MM.1S (cell line): ENCODE data around the gene HCRTR1.

ENCODE experiments used
- DNase-seq: peaks from one replicate; pipeline ENCODE4 v3.0.0-alpha.2; 2015
- H2AFZ ChIP-seq: fragments of 300-600 bp; sonication (generic); 2 replicates; pipeline ENCODE4 v1.6.0; 2016; ENCODE audit warnings: antibody characterized with exemption, low read length
- H3F3A ChIP-seq: fragments of 300-600 bp; sonication (generic); 2 replicates; pipeline ENCODE4 v1.6.1; 2016; ENCODE audit warnings: mild to moderate bottlenecking, antibody characterized with exemption, low read length, moderate library complexity, mixed read lengths; ENCODE audit not compliant: insufficient read depth
- H3K27ac ChIP-seq: fragments of 300-600 bp; sonication (generic); 2 replicates; pipeline ENCODE4 v1.5.1; 2016; ENCODE audit warnings: mild to moderate bottlenecking, low read length
- H3K27me3 ChIP-seq: fragments of 300-600 bp; sonication (generic); replicated peaks from 2 replicates; pipeline ENCODE4 v1.6.0; 2016; ENCODE audit warnings: low read length; ENCODE audit not compliant: insufficient read depth
- H3K36me3 ChIP-seq: fragments of 300-600 bp; sonication (generic); replicated peaks from 2 replicates; pipeline ENCODE4 v1.6.1; 2016; ENCODE audit warnings: mild to moderate bottlenecking, low read length, mixed read lengths; ENCODE audit not compliant: insufficient read depth
- H3K4me1 ChIP-seq: fragments of 300-600 bp; sonication (generic); 2 replicates; pipeline ENCODE4 v1.6.1; 2016; ENCODE audit warnings: low read length, mixed read lengths
- H3K4me2 ChIP-seq: fragments of 300-600 bp; sonication (generic); 2 replicates; pipeline ENCODE4 v1.6.0; 2016; ENCODE audit warnings: low read depth, low read length
- H3K4me3 ChIP-seq: fragments of 300-600 bp; sonication (generic); 2 replicates; pipeline ENCODE4 v1.5.1; 2016; ENCODE audit warnings: low read length, mixed read lengths
- H3K79me2 ChIP-seq: fragments of 300-600 bp; sonication (generic); 2 replicates; pipeline ENCODE4 v1.6.1; 2016; ENCODE audit warnings: mixed run types, low read length, mixed read lengths
- H3K9ac ChIP-seq: fragments of 300-600 bp; sonication (generic); 2 replicates; pipeline ENCODE4 v1.6.1; 2016; ENCODE audit warnings: low read length, mixed read lengths
- H3K9me2 ChIP-seq: fragments of 300-600 bp; sonication (generic); replicated peaks from 2 replicates; pipeline ENCODE4 v1.6.1; 2016; ENCODE audit warnings: mild to moderate bottlenecking, low read length, mixed read lengths; ENCODE audit not compliant: insufficient read depth
- H3K9me3 ChIP-seq: fragments of 300-600 bp; sonication (generic); replicated peaks from 2 replicates; pipeline ENCODE4 v1.6.1; 2016; ENCODE audit warnings: mild to moderate bottlenecking, low read length, mixed read lengths; ENCODE audit not compliant: insufficient read depth
- H4K20me1 ChIP-seq: fragments of 300-600 bp; sonication (generic); 2 replicates; pipeline ENCODE4 v1.6.1; 2016; ENCODE audit warnings: mild to moderate bottlenecking, low read length, moderate library complexity, mixed read lengths; ENCODE audit not compliant: insufficient read depth
- CTCF ChIP-seq: fragments of 300-600 bp; sonication (generic); IDR thresholded peaks from 2 replicates; pipeline ENCODE4 v1.5.1; 2016; ENCODE audit warnings: antibody characterized with exemption, low read length, mixed read lengths
- EZH2 ChIP-seq: fragments of 300-600 bp; sonication (generic); optimal IDR thresholded peaks from 2 replicates; pipeline ENCODE3; 2017; ENCODE audit warnings: low read depth, mild to moderate bottlenecking, antibody characterized with exemption, low read length, mixed read lengths
- EZH2phosphoT487 ChIP-seq: fragments of 300-600 bp; sonication (generic); IDR thresholded peaks from 2 replicates; pipeline ENCODE4 v1.6.1; 2018; ENCODE audit warnings: antibody characterized with exemption, low read length

Gene HCRTR1

DNA sequence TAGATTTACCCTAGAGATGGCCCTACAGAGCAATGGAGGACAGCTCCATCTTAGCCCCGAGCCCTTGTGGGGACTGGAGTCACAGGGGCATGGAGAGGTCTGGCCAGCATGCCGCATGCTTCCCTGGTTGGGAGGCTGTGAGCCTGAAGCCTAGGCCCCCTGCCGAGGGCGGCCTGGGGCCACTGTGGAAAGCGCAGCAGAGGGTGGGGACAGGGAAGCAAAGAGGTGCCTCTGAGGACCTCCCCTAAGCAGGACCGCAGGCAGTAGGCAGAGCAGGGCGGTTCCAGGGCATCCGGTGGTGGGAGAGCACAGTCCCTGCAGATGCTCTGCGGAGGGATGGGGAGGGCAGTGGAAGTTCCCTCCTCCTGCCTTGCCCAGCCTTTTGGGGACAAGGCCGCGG, 53.7 kb downstream of the HCRTR1 start:
- no peaks in the 10 kb centered on the region for H4K20me1 ChIP-seq
- peaks cover 89% of the 10 kb centered on the region for H3K27me3 ChIP-seq
- no peaks in the 10 kb centered on the region for H3K9me2 ChIP-seq
- H3K4me3 ChIP-seq = no peak overlapping the region
- H3K27ac ChIP-seq = no peak overlapping the region
- H3K9ac ChIP-seq = no peak overlapping the region
- H3F3A ChIP-seq = no peaks in the 10 kb centered on the region
- no peak for DNase-seq
- 0 out of 2 replicates have a peak, but pooled peaks cover 3% of the 10 kb centered on the region for H3K4me1 ChIP-seq
- no peak overlapping the region for H3K4me2 ChIP-seq
- no peaks in the 10 kb centered on the region for H3K36me3 ChIP-seq
- no peaks in the 10 kb centered on the region for H3K79me2 ChIP-seq
- no peak overlapping the region for H2AFZ ChIP-seq
- H3K9me3 ChIP-seq = no peaks in the 10 kb centered on the region
- TF ChIP-seq CTCF = no peak
- TF ChIP-seq EZH2 = no peak
- no peak for TF ChIP-seq EZH2phosphoT487

- H3K4me2 ChIP-seq = no peak overlapping the region
- H3K27me3 ChIP-seq = peaks cover 94% of the 10 kb centered on the region
- no peak for DNase-seq
- TF ChIP-seq EZH2phosphoT487 (no peak), EZH2 (no peak), CTCF (no peak)
- H3K4me1 ChIP-seq = 0 out of 2 replicates have a peak, but pooled peaks cover 3% of the 10 kb centered on the region
- no peak overlapping the region for H2AFZ ChIP-seq
- no peak overlapping the region for H3K27ac ChIP-seq
- no peaks in the 10 kb centered on the region for H4K20me1 ChIP-seq
- no peaks in the 10 kb centered on the region for H3K79me2 ChIP-seq
- no peaks in the 10 kb centered on the region for H3K36me3 ChIP-seq
- H3K9ac ChIP-seq = no peak overlapping the region
- H3K4me3 ChIP-seq = no peak overlapping the region
- H3K9me2 ChIP-seq = no peaks in the 10 kb centered on the region
- H3F3A ChIP-seq = no peaks in the 10 kb centered on the region
- H3K9me3 ChIP-seq = no peaks in the 10 kb centered on the region
These were observed 54.2 kb downstream of the HCRTR1 start for GRCh38 chr1:31671561-31672201.

- Histone ChIP-seq H3K36me3 (no peaks in the 10 kb centered on the region), H3K9me3 (no peaks in the 10 kb centered on the region)
- no peak for DNase-seq
These were observed 55.5 kb downstream of the HCRTR1 start for GRCh38 chr1:31672986-31673385.

More at GRCh38 chr1:31672986-31673385, 55.5 kb downstream of the HCRTR1 start:
- no peak overlapping the region for H2AFZ ChIP-seq
- no peak overlapping the region for H3K4me2 ChIP-seq
- H3K9ac ChIP-seq = no peak overlapping the region
- H3K27ac ChIP-seq = no peak overlapping the region
- no peaks in the 10 kb centered on the region for H3K79me2 ChIP-seq
- H3K9me2 ChIP-seq = no peaks in the 10 kb centered on the region
- TF ChIP-seq EZH2phosphoT487 (no peak), EZH2 (no peak), CTCF (no peak)
- no peaks in the 10 kb centered on the region for H4K20me1 ChIP-seq
- H3F3A ChIP-seq = no peaks in the 10 kb centered on the region
- H3K4me3 ChIP-seq = no peak overlapping the region
- 0 out of 2 replicates have a peak, but pooled peaks cover 3% of the 10 kb centered on the region for H3K4me1 ChIP-seq
- H3K27me3 ChIP-seq = peaks cover 97% of the 10 kb centered on the region
